GM12878 (cell line): ENCODE data around the gene BCAP29. TPM values are rescaled to one million over a fixed set of nuclear protein-coding genes. Genes with fewer than 3 reads are reported as not detected.

Experiments
- ATAC-seq: fragments of 200-7000 bp; cut with Tn5 transposase; 3 replicates; pipeline ENCODE4 v1.9.1; 2020; ENCODE audit warnings: mild to moderate bottlenecking, moderate library complexity
- BruUV-seq: library from RNA; stranded (reverse); fragments of 400-500 nt; replicated peaks from 2 replicates; lab custom pipeline; 2021; lab: Mats Ljungman, UMichigan
- CTCF ChIA-PET: fragments of 300-600 bp; sonication (Branson Sonifier 250); formaldehyde crosslinking; extraction: SDS; loops from one replicate; lab custom pipeline; 2021; ENCODE audit warnings: inconsistent platforms; lab: Yijun Ruan, JAX
- POLR2A ChIA-PET: fragments of 350-600 bp; formaldehyde crosslinking; extraction: SDS; loops from one replicate; lab custom pipeline; 2021; ENCODE audit warnings: inconsistent platforms; lab: Charles Lee
- RAD21 ChIA-PET: fragments of 300-600 bp; sonication (Branson Sonifier 250); formaldehyde crosslinking; loops from one replicate; lab custom pipeline; 2023; ENCODE audit warnings: antibody characterized with exemption; ENCODE audit not compliant: unreplicated experiment; lab: Charles Lee
- SMC1A ChIA-PET: fragments of 300-600 bp; sonication (Branson Sonifier 250); formaldehyde crosslinking; loops from one replicate; lab custom pipeline; 2023; ENCODE audit not compliant: unreplicated experiment, uncharacterized antibody; lab: Charles Lee
- DNase-seq: peaks from one replicate; pipeline ENCODE4 v3.0.0-alpha.2; 2011; ENCODE audit warnings: low read depth, low spot score
- FAIRE-seq: peaks from 3 replicates; lab custom pipeline; 2011; peaks lifted over from hg19 to GRCh38; lab: Jason Lieb, UNC
- H2AFZ ChIP-seq: 2 replicates; pipeline ENCODE4 v1.6.0; 2011; ENCODE audit warnings: low read depth, low read length, control low read depth; ENCODE audit not compliant: control insufficient read depth
- H3K27ac ChIP-seq: 2 replicates; pipeline ENCODE4 v1.5.1; 2011; ENCODE audit warnings: control low read depth; ENCODE audit not compliant: control insufficient read depth, insufficient read depth
- H3K27me3 ChIP-seq, 2 experiments: replicated peaks in 1 of 2; 2 replicates each; pipeline versions ENCODE4 v1.6.0 to v1.6.1; 2011; ENCODE audit warnings: low read length in 1 of 2; ENCODE audit not compliant: control insufficient read depth in 2 of 2, insufficient read depth in 2 of 2
- H3K36me3 ChIP-seq, 2 experiments: 2 replicates each; pipeline ENCODE4 v1.5.1; 2011; ENCODE audit warnings: low read length in 1 of 2; ENCODE audit not compliant: control insufficient read depth in 2 of 2, insufficient read depth in 2 of 2
- H3K4me1 ChIP-seq: 2 replicates; pipeline ENCODE4 v1.6.1; 2011; ENCODE audit warnings: mild to moderate bottlenecking, low read length, moderate library complexity, mixed read lengths; ENCODE audit not compliant: control insufficient read depth, insufficient read depth
- H3K4me2 ChIP-seq: 2 replicates; pipeline ENCODE4 v1.6.0; 2011; ENCODE audit warnings: control low read depth; ENCODE audit not compliant: control insufficient read depth, insufficient read depth
- H3K4me3 ChIP-seq: fragments of 200-600 bp; sonication (generic); 2 replicates; pipeline ENCODE4 v1.5.1; 2016
- H3K79me2 ChIP-seq: 2 replicates; pipeline ENCODE4 v1.6.0; 2011; ENCODE audit warnings: low read length; ENCODE audit not compliant: control insufficient read depth, insufficient read depth
- H3K9ac ChIP-seq: 2 replicates; pipeline ENCODE4 v1.8.0; 2011; ENCODE audit warnings: low read length, control low read depth, mixed read lengths; ENCODE audit not compliant: control insufficient read depth, insufficient read depth
- H3K9me3 ChIP-seq: replicated peaks from 3 replicates; pipeline ENCODE4 v1.5.1; 2011; ENCODE audit warnings: mild to moderate bottlenecking, low read length; ENCODE audit not compliant: control insufficient read depth, insufficient read depth
- H4K20me1 ChIP-seq: 2 replicates; pipeline ENCODE4 v1.6.0; 2011; ENCODE audit not compliant: control insufficient read depth, insufficient read depth
- CBX3 ChIP-seq: fragments of 200-600 bp; sonication (generic); IDR thresholded peaks from 2 replicates; pipeline ENCODE4 v1.6.1; 2016; ENCODE audit warnings: low read depth, borderline replicate concordance
- CHD4 ChIP-seq: fragments of 200-600 bp; sonication (generic); IDR thresholded peaks from 2 replicates; pipeline ENCODE4 v1.6.1; 2016; ENCODE audit warnings: mild to moderate bottlenecking
- CREM ChIP-seq: IDR thresholded peaks from 2 replicates; pipeline ENCODE4 v1.6.1; 2014; ENCODE audit warnings: antibody characterized with exemption, low read depth
- E2F4 ChIP-seq: IDR thresholded peaks from 2 replicates; pipeline ENCODE4 v1.6.1; 2012; ENCODE audit warnings: low read depth, low read length, improper control_type of control experiment
- EGR1 ChIP-seq, 2 experiments: IDR thresholded peaks; 1 replicate in 1 of 2; 2 replicates in 1 of 2; pipeline ENCODE4 v1.6.1; 2011 to 2012; ENCODE audit warnings: low read depth in 2 of 2, low read length in 2 of 2, borderline replicate concordance in 1 of 2, mild to moderate bottlenecking in 1 of 2, moderate library complexity in 1 of 2
- FOXM1 ChIP-seq: IDR thresholded peaks from 2 replicates; pipeline ENCODE4 v1.6.1; 2012; ENCODE audit warnings: low read depth, mild to moderate bottlenecking, inconsistent platforms, low read length, moderate library complexity
- HCFC1 ChIP-seq: fragments of 150-350 bp; IDR thresholded peaks from 2 replicates; pipeline ENCODE4 v1.6.1; 2014; ENCODE audit warnings: low read length
- MLLT1 ChIP-seq: fragments of 450-650 bp; IDR thresholded peaks from 2 replicates; pipeline ENCODE4 v1.6.1; 2016; ENCODE audit warnings: mild to moderate bottlenecking
- MXI1 ChIP-seq: fragments of 150-350 bp; IDR thresholded peaks from 2 replicates; pipeline ENCODE4 v1.6.1; 2011; ENCODE audit warnings: low read depth, mild to moderate bottlenecking, inconsistent platforms, low read length, improper control_type of control experiment
- NR2C1 ChIP-seq: fragments of 450-650 bp; IDR thresholded peaks from 2 replicates; pipeline ENCODE4 v1.6.1; 2017; ENCODE audit warnings: antibody characterized with exemption, mild to moderate bottlenecking, moderate library complexity
- NR2F1 ChIP-seq: fragments of 450-650 bp; conservative IDR thresholded peaks from 2 replicates; pipeline ENCODE4 v1.6.1; 2017; ENCODE audit warnings: mild to moderate bottlenecking
- POU2F2 ChIP-seq: IDR thresholded peaks from 3 replicates; pipeline ENCODE4 v1.6.1; 2011; ENCODE audit warnings: low read depth, mild to moderate bottlenecking, low read length, borderline replicate concordance
- RB1 ChIP-seq: fragments of 450-650 bp; formaldehyde crosslinking; IDR thresholded peaks from 2 replicates; pipeline ENCODE4 v1.6.1; 2017; ENCODE audit warnings: mild to moderate bottlenecking, borderline replicate concordance
- RELB ChIP-seq: fragments of 450-650 bp; IDR thresholded peaks from 2 replicates; pipeline ENCODE4 v1.6.1; 2017; ENCODE audit warnings: low read depth, mild to moderate bottlenecking, moderate library complexity
- SIN3A ChIP-seq: IDR thresholded peaks from 2 replicates; pipeline ENCODE4 v1.6.1; 2012; ENCODE audit warnings: low read depth, low read length, improper control_type of control experiment
- SUZ12 ChIP-seq: fragments of 200-600 bp; sonication (generic); IDR thresholded peaks from one replicate; pipeline ENCODE4 v1.6.1; 2018; ENCODE audit warnings: antibody characterized with exemption, mild to moderate bottlenecking; ENCODE audit not compliant: unreplicated experiment
- TCF7 ChIP-seq: IDR thresholded peaks from 2 replicates; pipeline ENCODE4 v1.6.1; 2014; ENCODE audit warnings: antibody characterized with exemption, borderline replicate concordance
- ZNF207 ChIP-seq: fragments of 450-650 bp; IDR thresholded peaks from 2 replicates; pipeline ENCODE4 v1.6.1; 2014; ENCODE audit warnings: antibody characterized with exemption, mild to moderate bottlenecking, borderline replicate concordance
- WGBS: methylation state at CpG from one replicate; pipeline ENCODE4 v1.1.6; 2016; ENCODE audit warnings: low lambda C conversion rate; ENCODE audit not compliant: insufficient replicate concordance, insufficient coverage; ENCODE audit errors: missing lambda C conversion rate; 5-methylcytosine and 5-hydroxymethylcytosine counted together
- in situ Hi-C: fragments of 300-500 bp; cut with MboI; formaldehyde crosslinking; loops from 9 replicates; pipeline ENCODE4 v1.14.3; 2018; ENCODE audit warnings: mixed read lengths
- intact Hi-C: fragments of 100-400 bp; cut with micrococcal nuclease; formaldehyde crosslinking; loops from one replicate; pipeline ENCODE4 v1.14.2; 2022; ENCODE audit not compliant: unreplicated experiment
- polyA plus RNA-seq, 11 experiments: library from polyadenylated mRNA; depleted of rRNA in 4 of 11; unstranded in 6 of 11; stranded (reverse) in 5 of 11; fragments of >200 nt; fragmentation: Nextera tagmentation in 4 of 11; fragmentation: Illumina TruSeq in 1 of 11; extraction: Ambion mirVana in 4 of 11; extraction: Trizol in 1 of 11; gene quantifications; 1 replicate in 1 of 11; 2 replicates in 10 of 11; pipeline versions ENCODE4 v1.2.1 to v1.2.3, GENCODE V29; 2011 to 2016; ENCODE audit warnings: inconsistent platforms in 2 of 11, missing spikeins in 2 of 11, low read depth in 1 of 11
- total RNA-seq, 4 experiments: library from RNA; depleted of rRNA in 3 of 4; stranded (reverse); fragments of >200 nt in 3 of 4; fragmentation: Illumina TruSeq in 1 of 4; extraction: Trizol in 1 of 4; gene quantifications; 2 replicates each; pipeline versions ENCODE4 v1.2.1 to v1.2.3, GENCODE V29; 2013 to 2021

BCAP29 gene
- total and polyA plus RNA-seq, 10 of the 15 experiments (the other 5 are each of a cell fraction or from before 2014, with no cell fraction given) = 26.5 to 58.5 (median 34.8) TPM

GRCh38 chr7:107643407-107643806 is 63.4 kb downstream of the BCAP29 start:
- Histone ChIP-seq H4K20me1 (no peaks in the 10 kb centered on the region), H3K36me3 (no peaks in the 10 kb centered on the region), H3K4me3 (no peak overlapping the region), H3K9ac (no peak overlapping the region), H3K27ac (no peak overlapping the region)
- FAIRE-seq = no peak
- TF ChIP-seq RB1 (no peak), HCFC1 (no peak), NR2C1 (no peak), NR2F1 (no peak), RELB (no peak), CBX3 (no peak), E2F4 (no peak), SIN3A (no peak), TCF7 (no peak), ZNF207 (no peak), FOXM1 (no peak), SUZ12 (no peak), POU2F2 (no peak), MXI1 (no peak), MLLT1 (no peak), EGR1 (IDR thresholded peaks at IDR 0.05; ENCODE audit: borderline replicate concordance in 1 of 2, low read depth in 2 of 2, low read length in 2 of 2) (no peak), CREM (no peak), CHD4 (no peak)
- TF ChIP-seq, all 136 proteins: peak for 0
- intact Hi-C loops (no loop called here), in situ Hi-C loops (no loop called here)
- ATAC-seq (no peak), DNase-seq (no peak)
- H3K27me3 ChIP-seq = peaks cover 0 to 3% of the 10 kb centered on the region in 2 experiments; a peak in 1 of 4 replicates
- ChIA-PET RAD21 (no interaction called here), CTCF (interaction anchor here (0.6 kb wide), 1 partner anchor 43 kb away, joined by 3 read pairs; no protein-coding TSS in a partner anchor), POLR2A (no interaction called here), SMC1A (interaction anchor here (0.6 kb wide), 1 partner anchor 682 kb away, joined by 3 read pairs; no protein-coding TSS in a partner anchor)
- WGBS = 0% methylated on average over 1 of the region's 1 CpG
- H3K4me1 ChIP-seq = peaks cover 14% of the 10 kb centered on the region
- H3K4me2 ChIP-seq = no peak overlapping the region
- H3K79me2 ChIP-seq = no peaks in the 10 kb centered on the region
- no TSS peak for BruUV-seq
- H3K9me3 ChIP-seq = peaks cover 5% of the 10 kb centered on the region; the same call in 2 of the 3 replicates
- no peak overlapping the region for H2AFZ ChIP-seq
